GM18868 (cell line): Measurements from ENCODE around the gene MINPP1.
A peak's percentile ranks its signal among the peaks of the same experiment; 100 is the strongest.
"Not testable (repeated sequence)": the region's sequence is repeated elsewhere in the genome, so short reads cannot be mapped to it uniquely, and the experiment has no call there.

Experiments used
- ATAC-seq: cut with Tn5 transposase; IDR thresholded peaks from one replicate; pipeline ENCODE4 v1.9.1; 2021; ENCODE audit warnings: mild to moderate bottlenecking, moderate library complexity; ENCODE audit not compliant: unreplicated experiment

Gene MINPP1

GRCh38 chr10:87562750-87563149 is 58.1 kb downstream of the MINPP1 start:
- no peak for ATAC-seq

- no peak for ATAC-seq
These were observed 60.3 kb downstream of the MINPP1 start for GRCh38 chr10:87565010-87565409.

- no peak for ATAC-seq
These were observed 71.2 kb downstream of the MINPP1 start for GRCh38 chr10:87575851-87576250.

GRCh38 chr10:87578160-87578841 is 73.6 kb downstream of the MINPP1 start:
- no peak for ATAC-seq

- no peak for ATAC-seq
These were observed 74.2 kb downstream of the MINPP1 start for GRCh38 chr10:87578842-87579401.

GRCh38 chr10:87579563-87579962 is 74.9 kb downstream of the MINPP1 start:
- ATAC-seq: no peak

GRCh38 chr10:87580016-87580415 is 75.3 kb downstream of the MINPP1 start:
- ATAC-seq: no peak

- no peak for ATAC-seq
These were observed 81.1 kb downstream of the MINPP1 start for GRCh38 chr10:87585565-87586514.

GRCh38 chr10:87589645-87590051 is 85.0 kb downstream of the MINPP1 start:
- ATAC-seq: no peak

- no peak for ATAC-seq
These were observed 86.3 kb downstream of the MINPP1 start for GRCh38 chr10:87590705-87591588.

- ATAC-seq: no peak
These were observed 86.8 kb downstream of the MINPP1 start for GRCh38 chr10:87591589-87591886.

- not testable (repeated sequence) for ATAC-seq
These were observed 88.2 kb downstream of the MINPP1 start for GRCh38 chr10:87592920-87593319.

- ATAC-seq: no peak
These were observed 89.0 kb downstream of the MINPP1 start for GRCh38 chr10:87593702-87594101.

GRCh38 chr10:87594181-87594580 is 89.5 kb downstream of the MINPP1 start:
- ATAC-seq: no peak

- ATAC-seq: no peak
These were observed 90.2 kb downstream of the MINPP1 start for GRCh38 chr10:87594864-87595263.

GRCh38 chr10:87596351-87596750 is 91.7 kb downstream of the MINPP1 start:
- peak; percentile 50 for ATAC-seq

GRCh38 chr10:87598700-87599099 is 94.0 kb downstream of the MINPP1 start:
- no peak for ATAC-seq

GRCh38 chr10:87600581-87600980 is 95.9 kb downstream of the MINPP1 start:
- ATAC-seq: no peak
